GM04504 (cell line): ENCODE results near the gene MAPK11.
"Not testable (repeated sequence)": the region's sequence is repeated elsewhere in the genome, so short reads cannot be mapped to it uniquely, and the experiment has no call there.

ENCODE experiments used
- DNase-seq: peaks from one replicate; pipeline ENCODE4 v3.0.0-alpha.2; 2012; ENCODE audit warnings: low read depth

The MAPK11 gene

GRCh38 chr22:50276143-50276542 lies 6.0 kb upstream of the MAPK11 start:
- DNase-seq, result no peak

- DNase-seq, result no peak
Observed at GRCh38 chr22:50275181-50276055, 5.2 kb upstream of the MAPK11 start.

- DNase-seq, result no peak
Observed at GRCh38 chr22:50274771-50275170, 4.6 kb upstream of the MAPK11 start.

GRCh38 chr22:50274311-50274710 lies 4.1 kb upstream of the MAPK11 start:
- no peak for DNase-seq

- DNase-seq, result not testable (repeated sequence)
Observed at GRCh38 chr22:50273781-50274180, 3.6 kb upstream of the MAPK11 start.

- DNase-seq, result not testable (repeated sequence)
Observed at GRCh38 chr22:50273352-50273751, 3.2 kb upstream of the MAPK11 start.

- no peak for DNase-seq
Observed at GRCh38 chr22:50272044-50272802, 2.0 kb upstream of the MAPK11 start.

- DNase-seq, result no peak
Observed at GRCh38 chr22:50271519-50271970, 1.4 kb upstream of the MAPK11 start.

GRCh38 chr22:50270666-50271394 lies 650 bp upstream of the MAPK11 start:
- DNase-seq, result no peak

GRCh38 chr22:50269573-50269969 lies 609 bp downstream of the MAPK11 start:
- DNase-seq, result no peak

GRCh38 chr22:50268655-50269113 lies 1.5 kb downstream of the MAPK11 start:
- DNase-seq, result no peak

- DNase-seq, result no peak
Observed at GRCh38 chr22:50267591-50268390, 2.4 kb downstream of the MAPK11 start.

- DNase-seq, result no peak
Observed at GRCh38 chr22:50266994-50267393, 3.2 kb downstream of the MAPK11 start.

- DNase-seq, result no peak
Observed at GRCh38 chr22:50264946-50265669, 5.1 kb downstream of the MAPK11 start.

GRCh38 chr22:50264104-50264745 lies 6.0 kb downstream of the MAPK11 start:
- no peak for DNase-seq

GRCh38 chr22:50262973-50263617 lies 7.1 kb downstream of the MAPK11 start:
- DNase-seq, result no peak

GRCh38 chr22:50262460-50262911 lies 7.7 kb downstream of the MAPK11 start:
- no peak for DNase-seq

- DNase-seq, result no peak
Observed at GRCh38 chr22:50261615-50262459, 8.3 kb downstream of the MAPK11 start, which contains the start of gene MAPK12. TSS of gene MAPK12 (minus strand) at chr22:50261683. CDS start at chr22:50261509, 174 bp downstream.
